ENCODE data around the gene BCAR3. TPM values are rescaled to one million over a fixed set of nuclear protein-coding genes. Genes with fewer than 3 reads are reported as not detected.

BCAR3 gene
- total RNA-seq, 4 donors from 2014 or later, result 22.3 to 98.7 (median 28.3) TPM

DNA sequence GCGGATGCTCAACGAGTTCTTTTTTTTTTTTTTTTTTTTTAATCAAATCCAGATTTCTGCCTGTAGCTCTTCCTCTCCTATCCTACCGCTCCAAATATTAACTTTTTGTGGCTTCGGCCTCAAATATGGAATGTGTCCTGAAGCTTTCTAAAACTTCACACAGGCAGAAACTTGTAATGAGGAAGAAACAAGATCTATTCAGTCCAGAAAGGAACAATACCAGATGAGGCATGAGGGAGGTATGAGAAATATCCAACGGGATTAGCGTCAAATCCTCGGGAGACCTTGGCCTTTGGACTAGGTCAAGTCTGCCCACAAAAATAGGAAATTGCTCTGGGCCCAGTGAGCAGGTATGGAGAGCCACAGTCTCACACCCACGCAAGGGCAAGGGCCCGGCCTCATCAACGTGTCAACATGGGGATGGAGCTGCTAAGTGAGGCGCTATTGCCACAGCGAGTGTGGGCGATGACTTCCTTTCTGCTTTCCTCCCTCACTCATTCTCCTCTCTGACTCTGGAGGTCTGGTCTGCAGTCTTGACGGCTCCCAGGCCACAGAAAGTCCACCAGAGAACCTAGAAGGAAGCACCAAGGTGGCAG, 66.6 kb downstream of the BCAR3 start:
- TF ChIP-seq, protein P1, sequence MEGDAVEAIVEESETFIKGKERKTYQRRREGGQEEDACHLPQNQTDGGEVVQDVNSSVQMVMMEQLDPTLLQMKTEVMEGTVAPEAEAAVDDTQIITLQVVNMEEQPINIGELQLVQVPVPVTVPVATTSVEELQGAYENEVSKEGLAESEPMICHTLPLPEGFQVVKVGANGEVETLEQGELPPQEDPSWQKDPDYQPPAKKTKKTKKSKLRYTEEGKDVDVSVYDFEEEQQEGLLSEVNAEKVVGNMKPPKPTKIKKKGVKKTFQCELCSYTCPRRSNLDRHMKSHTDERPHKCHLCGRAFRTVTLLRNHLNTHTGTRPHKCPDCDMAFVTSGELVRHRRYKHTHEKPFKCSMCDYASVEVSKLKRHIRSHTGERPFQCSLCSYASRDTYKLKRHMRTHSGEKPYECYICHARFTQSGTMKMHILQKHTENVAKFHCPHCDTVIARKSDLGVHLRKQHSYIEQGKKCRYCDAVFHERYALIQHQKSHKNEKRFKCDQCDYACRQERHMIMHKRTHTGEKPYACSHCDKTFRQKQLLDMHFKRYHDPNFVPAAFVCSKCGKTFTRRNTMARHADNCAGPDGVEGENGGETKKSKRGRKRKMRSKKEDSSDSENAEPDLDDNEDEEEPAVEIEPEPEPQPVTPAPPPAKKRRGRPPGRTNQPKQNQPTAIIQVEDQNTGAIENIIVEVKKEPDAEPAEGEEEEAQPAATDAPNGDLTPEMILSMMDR (IDR thresholded peaks at IDR 0.05; ENCODE audit: low read depth), result no peak

DNA sequence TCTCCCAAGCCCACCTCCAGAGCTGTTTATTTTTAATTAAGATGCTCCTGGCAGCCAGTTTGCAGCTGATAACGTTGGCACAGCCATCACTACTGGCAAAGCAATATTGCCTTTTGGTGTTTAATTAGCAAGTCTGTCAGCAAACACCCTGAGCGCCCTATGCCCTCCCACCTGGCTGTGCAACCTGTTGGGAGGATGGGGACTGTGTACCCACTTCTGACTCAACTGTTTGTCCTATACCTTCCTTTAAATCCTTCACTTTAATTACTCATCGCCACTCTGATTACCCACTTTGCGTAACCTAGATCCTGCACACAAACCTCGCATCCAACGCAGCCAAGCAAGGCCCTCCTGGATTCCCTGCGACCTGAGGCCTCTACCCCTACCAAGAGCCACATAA, 67.1 kb downstream of the BCAR3 start:
- TF ChIP-seq, protein P1 (IDR thresholded peaks at IDR 0.05; ENCODE audit: low read depth), result no peak

DNA sequence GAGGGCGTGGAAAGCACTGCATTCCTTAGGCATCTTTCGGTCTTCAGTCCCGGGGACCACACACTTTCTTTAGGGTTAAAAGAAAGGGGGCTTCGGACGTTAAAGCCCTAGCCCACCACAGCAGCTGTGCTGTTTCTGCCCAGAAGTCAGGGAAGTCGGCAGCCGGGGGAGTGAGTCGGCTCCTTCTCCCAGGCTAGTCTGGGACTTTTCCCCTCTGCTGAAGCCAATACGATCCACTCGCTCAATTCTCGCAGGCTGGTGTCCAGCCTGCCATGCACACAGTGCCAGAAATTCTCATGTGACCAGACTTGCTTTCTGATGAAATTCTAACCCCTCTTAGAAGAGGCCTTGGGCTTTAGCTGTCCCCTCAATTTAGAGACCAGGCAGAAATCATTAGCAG, 67.7 kb downstream of the BCAR3 start:
- TF ChIP-seq, protein P1 (IDR thresholded peaks at IDR 0.05; ENCODE audit: low read depth), result no peak

DNA sequence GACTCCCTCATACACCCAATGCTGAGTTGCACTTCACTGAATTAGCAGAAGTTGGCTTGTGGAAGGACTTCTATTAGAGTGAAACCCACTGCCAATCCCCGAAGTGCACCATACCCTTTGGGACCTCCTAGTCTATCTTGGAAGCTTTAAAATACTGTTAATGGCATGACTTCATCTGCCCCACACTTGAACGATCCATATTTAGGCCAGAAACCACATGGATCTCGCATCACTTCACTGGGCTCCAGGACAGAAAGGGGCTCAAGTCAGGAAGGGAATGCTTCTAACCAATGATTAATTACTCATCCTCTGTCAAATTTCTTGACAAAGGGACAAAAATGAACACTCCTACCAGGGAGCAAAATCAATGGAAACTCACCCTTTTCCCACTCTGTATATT, 69.1 kb downstream of the BCAR3 start:
- TF ChIP-seq, protein P1 (IDR thresholded peaks at IDR 0.05; ENCODE audit: low read depth), result no peak

DNA sequence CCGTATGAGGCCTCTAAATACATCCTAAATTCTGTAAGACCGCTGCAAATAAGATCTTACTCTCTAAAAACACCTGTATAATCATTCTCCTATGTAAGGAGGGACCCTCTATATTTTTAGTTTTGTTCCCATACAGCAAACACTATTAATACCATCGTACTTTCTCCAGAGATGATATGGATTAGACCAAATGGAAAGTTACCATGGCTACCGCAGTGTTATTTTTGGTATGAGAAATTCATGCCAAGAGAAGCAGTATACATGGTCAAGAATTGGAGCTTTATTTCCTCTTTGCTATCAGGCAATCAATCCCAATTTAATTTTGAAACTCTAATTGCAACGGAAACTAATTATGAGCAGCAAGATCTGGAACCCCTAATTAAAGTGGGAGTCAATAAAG, 70.0 kb downstream of the BCAR3 start:
- TF ChIP-seq, protein P1 (IDR thresholded peaks at IDR 0.05; ENCODE audit: low read depth), result no peak

DNA sequence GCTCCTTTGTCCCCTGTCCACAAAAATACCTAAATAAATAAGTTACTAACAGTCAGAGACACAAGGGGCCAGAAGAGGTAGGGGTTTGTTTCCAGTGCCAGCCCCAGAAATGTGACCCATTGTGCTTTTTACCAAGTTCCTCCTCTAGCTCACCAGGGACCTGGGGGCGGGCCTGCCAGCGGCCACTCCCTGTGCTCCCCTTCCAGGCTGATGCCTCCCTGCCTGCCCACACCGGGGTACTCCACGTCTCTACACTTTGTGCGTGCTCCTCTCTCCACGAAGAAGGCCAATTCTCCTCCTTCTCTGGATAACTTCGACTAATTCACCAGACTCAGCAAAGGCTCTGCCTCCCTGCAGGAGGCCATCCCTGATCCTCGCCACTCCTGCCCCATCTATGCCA, 72.1 kb downstream of the BCAR3 start:
- TF ChIP-seq, protein P1 (IDR thresholded peaks at IDR 0.05; ENCODE audit: low read depth), result no peak

DNA sequence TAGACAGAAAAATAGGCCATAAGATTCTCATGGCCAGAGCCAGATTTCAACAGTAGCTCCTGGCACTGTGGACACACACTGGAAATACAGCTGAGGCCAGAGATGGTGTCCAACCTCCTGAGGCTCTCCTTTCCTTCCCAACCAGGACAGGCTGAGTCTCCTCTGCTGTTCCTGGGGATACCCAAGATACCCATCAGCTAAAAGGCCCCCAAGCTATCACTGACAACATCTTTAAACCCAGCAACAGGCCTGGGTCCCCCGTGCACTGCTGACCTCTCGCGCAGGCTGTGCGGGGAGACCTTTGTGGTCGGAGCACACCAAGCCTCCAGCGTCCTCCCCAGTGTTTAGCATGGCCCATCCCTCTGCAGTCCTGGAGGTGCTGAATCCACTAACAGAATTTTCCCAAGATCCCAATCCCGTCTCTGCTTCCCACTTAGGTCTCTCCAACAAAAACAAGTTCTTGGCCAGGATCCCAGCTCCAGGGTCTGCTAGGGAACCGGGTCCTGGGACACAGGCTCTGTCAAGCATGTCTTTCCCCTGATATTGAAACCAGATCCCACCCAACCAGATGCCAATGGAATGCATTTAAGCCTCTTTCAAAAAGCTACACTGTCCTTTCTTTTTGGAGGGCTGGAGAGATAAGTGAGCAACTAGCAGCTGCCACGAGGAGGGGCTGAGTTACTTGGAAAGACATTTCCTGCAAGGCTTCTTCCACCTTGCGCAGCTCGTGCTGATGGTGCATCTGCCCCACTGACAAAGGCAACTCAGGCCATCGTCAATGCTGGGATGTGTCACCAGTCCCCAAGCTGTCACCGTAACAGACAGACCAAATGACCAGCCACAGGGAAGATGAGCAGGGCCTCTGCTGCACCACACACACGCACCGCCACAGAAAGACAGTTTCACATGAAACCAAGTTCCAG, 73.2 kb downstream of the BCAR3 start:
- TF ChIP-seq, protein P1 (IDR thresholded peaks at IDR 0.05; ENCODE audit: low read depth), result no peak

Data from subcutaneous adipose tissue (tissue), 4 donors.